GM12865 (cell line): Measurements from ENCODE around the gene RBM33.

Source experiments
- DNase-seq: peaks from one replicate; pipeline ENCODE4 v3.0.0; 2010; ENCODE audit warnings: low read depth
- H3K4me3 ChIP-seq: 2 replicates; pipeline ENCODE4 v1.5.1; 2011; ENCODE audit warnings: mild to moderate bottlenecking, low read depth, low read length, control low read depth
- TF ChIP-seq, protein P1 (sequence below): IDR thresholded peaks from 2 replicates; pipeline ENCODE4 v1.5.1; 2011; ENCODE audit warnings: low read length, control low read depth, low read depth, inconsistent platforms; ENCODE audit not compliant: insufficient read depth; ENCODE audit errors: missing control alignments

RBM33 gene, protein sequence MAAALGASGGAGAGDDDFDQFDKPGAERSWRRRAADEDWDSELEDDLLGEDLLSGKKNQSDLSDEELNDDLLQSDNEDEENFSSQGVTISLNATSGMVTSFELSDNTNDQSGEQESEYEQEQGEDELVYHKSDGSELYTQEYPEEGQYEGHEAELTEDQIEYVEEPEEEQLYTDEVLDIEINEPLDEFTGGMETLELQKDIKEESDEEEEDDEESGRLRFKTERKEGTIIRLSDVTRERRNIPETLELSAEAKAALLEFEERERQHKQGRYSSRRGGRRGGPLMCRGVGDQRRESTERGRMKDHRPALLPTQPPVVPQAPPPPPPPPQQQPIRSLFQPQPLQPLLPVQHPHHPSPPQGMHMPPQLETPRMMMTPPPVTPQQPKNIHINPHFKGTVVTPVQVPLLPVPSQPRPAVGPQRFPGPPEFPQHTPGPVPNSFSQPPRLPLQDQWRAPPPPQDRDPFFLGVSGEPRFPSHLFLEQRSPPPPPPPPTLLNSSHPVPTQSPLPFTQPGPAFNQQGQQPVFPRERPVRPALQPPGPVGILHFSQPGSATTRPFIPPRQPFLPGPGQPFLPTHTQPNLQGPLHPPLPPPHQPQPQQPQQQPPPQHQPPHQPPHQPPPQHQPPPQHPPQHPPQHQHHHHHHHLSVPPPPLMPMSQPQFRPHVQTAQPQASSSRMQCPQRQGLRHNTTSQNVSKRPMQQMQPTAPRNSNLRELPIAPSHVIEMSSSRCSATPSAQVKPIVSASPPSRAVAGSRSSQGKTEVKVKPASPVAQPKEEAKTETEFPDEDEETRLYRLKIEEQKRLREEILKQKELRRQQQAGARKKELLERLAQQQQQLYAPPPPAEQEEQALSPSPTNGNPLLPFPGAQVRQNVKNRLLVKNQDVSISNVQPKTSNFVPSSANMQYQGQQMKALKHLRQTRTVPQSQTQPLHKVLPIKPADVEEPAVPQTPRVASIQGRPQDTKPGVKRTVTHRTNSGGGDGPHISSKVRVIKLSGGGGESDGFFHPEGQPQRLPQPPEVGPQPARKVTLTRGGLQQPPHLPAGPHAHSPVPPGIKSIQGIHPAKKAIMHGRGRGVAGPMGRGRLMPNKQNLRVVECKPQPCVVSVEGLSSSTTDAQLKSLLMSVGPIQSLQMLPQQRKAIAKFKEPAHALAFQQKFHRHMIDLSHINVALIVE

DNA sequence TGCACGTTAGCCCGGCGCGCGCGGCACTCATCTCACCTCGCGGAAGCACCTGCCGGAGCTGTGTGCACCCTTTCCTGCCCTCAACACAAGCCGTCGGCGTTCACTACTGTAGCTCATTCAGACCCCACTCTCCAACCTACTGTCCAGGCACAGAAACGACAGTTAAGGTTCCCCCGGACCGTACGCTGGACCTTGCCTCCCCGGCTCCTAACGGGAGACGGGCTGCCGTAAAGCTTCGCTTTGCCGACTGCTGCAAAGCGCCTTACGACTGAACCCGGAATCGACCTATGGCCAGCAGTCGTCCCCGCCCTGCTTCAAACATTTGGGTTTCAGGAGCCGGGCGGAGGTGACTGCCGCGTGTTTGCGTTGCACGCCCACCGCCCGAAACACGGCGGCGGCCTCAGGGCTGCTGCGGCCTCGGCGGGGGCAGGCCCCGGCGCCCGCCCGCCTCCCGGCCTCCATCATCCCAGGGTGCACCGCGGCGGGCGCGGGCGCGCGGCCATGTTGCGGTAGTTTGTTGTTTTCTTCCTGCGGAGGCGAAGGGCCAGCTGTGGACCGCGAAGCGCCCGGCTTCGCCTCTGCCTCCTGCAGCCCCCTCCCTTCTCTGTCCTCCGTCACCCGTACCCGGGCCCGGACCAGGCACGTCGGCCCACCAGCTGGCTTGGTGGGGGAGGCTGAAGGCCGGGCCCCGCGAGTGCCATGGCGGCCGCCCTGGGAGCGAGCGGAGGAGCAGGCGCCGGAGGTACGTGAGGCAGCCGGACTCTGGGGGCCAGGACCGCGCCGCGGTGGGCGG lies at the start of gene RBM33:
TSS of gene RBM33 (plus strand) at position 484 of the 793 bp plus-strand sequence. CDS start at position 700, 216 bp downstream.
- TF ChIP-seq, protein P1, sequence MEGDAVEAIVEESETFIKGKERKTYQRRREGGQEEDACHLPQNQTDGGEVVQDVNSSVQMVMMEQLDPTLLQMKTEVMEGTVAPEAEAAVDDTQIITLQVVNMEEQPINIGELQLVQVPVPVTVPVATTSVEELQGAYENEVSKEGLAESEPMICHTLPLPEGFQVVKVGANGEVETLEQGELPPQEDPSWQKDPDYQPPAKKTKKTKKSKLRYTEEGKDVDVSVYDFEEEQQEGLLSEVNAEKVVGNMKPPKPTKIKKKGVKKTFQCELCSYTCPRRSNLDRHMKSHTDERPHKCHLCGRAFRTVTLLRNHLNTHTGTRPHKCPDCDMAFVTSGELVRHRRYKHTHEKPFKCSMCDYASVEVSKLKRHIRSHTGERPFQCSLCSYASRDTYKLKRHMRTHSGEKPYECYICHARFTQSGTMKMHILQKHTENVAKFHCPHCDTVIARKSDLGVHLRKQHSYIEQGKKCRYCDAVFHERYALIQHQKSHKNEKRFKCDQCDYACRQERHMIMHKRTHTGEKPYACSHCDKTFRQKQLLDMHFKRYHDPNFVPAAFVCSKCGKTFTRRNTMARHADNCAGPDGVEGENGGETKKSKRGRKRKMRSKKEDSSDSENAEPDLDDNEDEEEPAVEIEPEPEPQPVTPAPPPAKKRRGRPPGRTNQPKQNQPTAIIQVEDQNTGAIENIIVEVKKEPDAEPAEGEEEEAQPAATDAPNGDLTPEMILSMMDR = no peak
- DNase-seq = peak; percentile 93

DNA sequence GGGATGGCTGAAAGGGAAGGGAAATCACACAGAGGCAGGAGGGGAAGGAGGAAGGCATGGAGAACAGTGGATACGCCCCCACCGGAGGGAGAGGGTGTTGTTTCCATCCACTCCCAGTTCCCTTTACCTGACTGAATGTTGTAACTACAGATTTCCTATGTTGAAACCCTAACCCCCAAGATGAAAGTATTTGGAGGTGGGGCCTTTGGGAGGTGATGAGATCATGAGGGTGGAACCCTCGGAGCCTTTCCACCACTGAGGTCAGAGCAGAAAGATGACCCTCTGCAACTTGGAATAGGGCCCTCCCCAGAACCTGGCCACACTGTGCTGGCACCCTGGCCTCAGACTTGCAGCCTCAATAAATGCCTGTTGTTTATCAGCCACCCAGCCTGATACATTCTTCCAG lies 49.5 kb upstream of the RBM33 start:
- TF ChIP-seq, protein P1 = no peak
- no peak overlapping the region for H3K4me3 ChIP-seq
- DNase-seq = no peak

More for the DNA sequence above, at the start of gene RBM33:
- H3K4me3 ChIP-seq = peak within 1 kb of the TSS; percentile 100

DNA sequence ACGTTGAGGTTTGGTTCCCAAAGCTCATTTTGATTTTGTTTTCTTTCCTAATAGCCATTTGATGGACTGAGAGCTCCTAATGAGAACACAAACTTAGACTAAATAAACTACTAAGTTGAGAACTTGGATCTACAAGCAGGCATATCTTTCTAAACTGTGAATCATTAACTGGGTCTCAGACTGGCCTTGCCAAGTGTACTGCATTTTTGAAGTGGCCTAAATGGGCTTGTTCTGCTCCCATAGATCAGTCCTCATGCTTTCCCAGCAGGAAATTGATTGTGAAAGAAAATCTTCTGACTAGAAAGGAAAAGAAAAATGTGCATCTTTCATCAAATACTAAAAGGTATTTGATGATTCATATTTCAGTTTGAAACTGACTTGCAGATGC lies 46.7 kb upstream of the RBM33 start:
- no peak for DNase-seq
- TF ChIP-seq, protein P1 = no peak
- H3K4me3 ChIP-seq = no peak overlapping the region

DNA sequence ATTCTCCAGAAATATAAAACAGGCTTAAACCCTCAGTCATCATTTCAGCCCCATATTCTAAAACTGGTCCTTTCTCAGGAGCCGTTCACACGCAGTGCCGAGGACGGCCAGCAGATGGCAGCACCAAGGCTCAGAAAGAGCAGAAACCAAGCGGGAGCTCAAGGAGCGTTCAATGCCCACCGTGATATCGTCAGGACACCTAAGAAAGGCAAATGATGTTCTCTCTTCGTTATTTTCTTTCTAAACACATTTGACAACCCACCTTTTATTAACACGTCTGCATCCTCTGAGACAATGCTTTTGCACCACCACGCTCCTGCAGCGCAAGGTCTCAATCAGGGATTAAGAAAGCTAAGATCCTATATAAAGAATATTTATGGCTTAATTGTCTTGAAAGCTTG lies 45.7 kb upstream of the RBM33 start:
- no peak overlapping the region for H3K4me3 ChIP-seq
- DNase-seq = peak; percentile 82
- TF ChIP-seq, protein P1 = peak; percentile 94

DNA sequence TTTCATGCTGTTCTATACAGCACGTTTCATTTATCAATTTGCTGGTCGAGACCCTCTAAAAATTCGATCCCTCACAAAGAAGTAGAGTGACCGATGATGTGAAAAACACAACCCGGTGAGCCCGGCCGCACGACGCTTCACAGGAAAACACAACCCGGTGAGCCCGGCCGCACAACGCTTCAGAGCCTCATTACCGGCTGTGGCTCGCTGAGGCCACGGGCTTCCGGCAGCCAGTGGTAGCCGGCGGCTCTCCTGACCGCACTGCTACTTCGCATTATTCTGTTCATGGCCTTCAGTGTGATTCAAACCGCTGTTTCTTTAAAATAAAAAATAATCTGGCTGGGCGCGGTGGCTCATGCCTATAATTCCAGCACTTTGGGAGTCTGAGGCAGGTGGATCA lies 42.3 kb upstream of the RBM33 start:
- TF ChIP-seq, protein P1 = no peak
- DNase-seq = no peak

DNA sequence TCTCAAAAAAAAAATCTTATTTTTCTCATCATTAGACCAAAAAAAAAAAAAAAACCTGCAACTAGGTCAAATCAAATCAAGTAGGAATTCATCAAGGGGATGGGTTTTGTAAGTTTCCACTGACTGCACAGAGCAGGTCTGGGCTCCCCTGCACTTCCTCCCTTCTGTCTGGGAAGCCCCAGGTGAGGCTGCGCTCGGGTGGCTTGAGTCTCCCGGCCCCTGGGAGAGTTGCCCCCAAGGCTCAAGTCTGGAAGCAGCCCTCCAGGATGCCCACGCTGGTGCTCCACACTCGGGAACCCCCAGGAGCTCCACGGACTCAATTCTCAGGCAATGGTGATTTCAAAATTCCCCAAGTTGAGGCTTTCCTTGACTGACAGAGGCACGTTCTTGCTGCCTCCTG lies 41.7 kb upstream of the RBM33 start:
- H3K4me3 ChIP-seq = no peak overlapping the region
- DNase-seq = no peak
- TF ChIP-seq, protein P1 = no peak

More for the DNA sequence above, 42.3 kb upstream of the RBM33 start:
- H3K4me3 ChIP-seq = no peak overlapping the region
